Endothelial cell (in vitro differentiated cells): ENCODE data around the gene AQP2. TPM values are rescaled to one million over a fixed set of nuclear protein-coding genes. Genes with fewer than 3 reads are reported as not detected.

ENCODE experiments used
- DNase-seq: peaks from one replicate; pipeline ENCODE4 v3.0.0; 2021; ENCODE audit warnings: low spot score
- H3K27ac Mint-ChIP-seq: one replicate; pipeline ENCODE4 v1.8.0; 2021; ENCODE audit warnings: mixed read lengths, inconsistent platforms; ENCODE audit not compliant: unreplicated experiment
- H3K27me3 Mint-ChIP-seq: one replicate; pipeline ENCODE4 v1.8.0; 2021; ENCODE audit warnings: mild to moderate bottlenecking, moderate library complexity, mixed read lengths, inconsistent platforms; ENCODE audit not compliant: unreplicated experiment
- H3K36me3 Mint-ChIP-seq: one replicate; pipeline ENCODE4 v1.8.0; 2021; ENCODE audit warnings: mild to moderate bottlenecking, low read depth, mixed read lengths, inconsistent platforms; ENCODE audit not compliant: unreplicated experiment
- H3K4me1 Mint-ChIP-seq: one replicate; pipeline ENCODE4 v1.8.0; 2021; ENCODE audit warnings: mild to moderate bottlenecking, mixed read lengths, inconsistent platforms; ENCODE audit not compliant: unreplicated experiment
- H3K4me3 Mint-ChIP-seq: one replicate; pipeline ENCODE4 v1.8.0; 2021; ENCODE audit warnings: mild to moderate bottlenecking, mixed read lengths, inconsistent platforms; ENCODE audit not compliant: unreplicated experiment
- H3K9me3 Mint-ChIP-seq: one replicate; pipeline ENCODE4 v1.8.0; 2021; ENCODE audit warnings: mixed read lengths, inconsistent platforms; ENCODE audit not compliant: unreplicated experiment
- CTCF ChIP-seq: fragments of 200-600 bp; sonication (generic); IDR thresholded peaks from one replicate; pipeline ENCODE4 v1.5.0; 2021; ENCODE audit warnings: antibody characterized with exemption; ENCODE audit not compliant: unreplicated experiment
- total RNA-seq: library from RNA; stranded (reverse); fragmentation: NEBNext Ultra II Directional; extraction: Animal tissue kit (Norgen Biotek cat#: 25700); gene quantifications from one replicate; pipeline ENCODE4 v1.2.1, GENCODE V29; 2021; ENCODE audit not compliant: unreplicated experiment

The AQP2 gene
- total RNA-seq, 1 donor from 2014 or later = 0.05 TPM

DNA sequence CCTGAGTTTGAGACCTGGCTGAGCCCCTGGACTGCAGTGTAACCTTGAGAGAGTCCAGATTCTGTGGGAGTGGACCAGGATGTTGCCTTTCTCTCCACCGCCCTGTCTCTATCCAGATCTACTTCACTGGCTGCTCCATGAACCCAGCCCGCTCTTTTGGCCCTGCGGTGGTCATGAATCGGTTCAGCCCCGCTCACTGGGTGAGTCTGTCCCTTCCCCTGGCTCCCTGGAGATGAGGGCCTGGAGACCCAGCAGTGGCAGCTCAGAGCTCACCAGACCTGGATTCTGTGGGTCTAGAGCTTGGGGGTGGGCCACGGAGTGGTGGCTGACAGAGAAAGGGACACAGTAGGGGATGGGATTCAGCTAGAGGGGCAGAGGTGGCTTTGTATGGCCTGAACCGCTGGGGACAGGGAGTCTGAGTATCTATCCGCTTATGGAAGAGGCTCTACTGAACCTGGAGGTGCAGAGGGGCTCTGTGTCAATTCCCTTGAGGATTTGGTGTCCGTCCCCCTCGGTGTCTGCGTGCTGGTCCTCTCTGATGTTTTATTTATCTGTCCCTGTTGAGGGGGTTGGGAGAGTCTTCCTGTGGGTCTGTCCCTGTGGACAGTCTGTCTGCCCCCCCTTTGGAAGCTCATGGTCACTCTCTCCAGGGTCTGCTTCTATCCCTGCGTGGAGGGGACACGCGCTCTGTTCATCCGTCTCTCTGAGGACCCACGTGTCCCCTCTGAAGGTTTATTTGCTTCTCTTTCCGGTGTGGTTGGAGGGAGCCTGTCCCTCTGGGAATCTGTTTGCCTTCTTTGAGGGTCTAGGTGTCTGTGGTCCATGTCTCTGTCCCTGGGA, 13.7 kb downstream of the AQP2 start:
- Mint-ChIP-seq H3K4me1 (peaks cover 14% of the 10 kb centered on the region), H3K4me3 (peak overlapping the region; percentile 10), H3K27ac (peak overlapping the region; percentile 17), H3K9me3 (no peaks in the 10 kb centered on the region), H3K36me3 (peaks cover 7% of the 10 kb centered on the region), H3K27me3 (peaks cover 25% of the 10 kb centered on the region)
- TF ChIP-seq CTCF = no peak
- no peak for DNase-seq

DNA sequence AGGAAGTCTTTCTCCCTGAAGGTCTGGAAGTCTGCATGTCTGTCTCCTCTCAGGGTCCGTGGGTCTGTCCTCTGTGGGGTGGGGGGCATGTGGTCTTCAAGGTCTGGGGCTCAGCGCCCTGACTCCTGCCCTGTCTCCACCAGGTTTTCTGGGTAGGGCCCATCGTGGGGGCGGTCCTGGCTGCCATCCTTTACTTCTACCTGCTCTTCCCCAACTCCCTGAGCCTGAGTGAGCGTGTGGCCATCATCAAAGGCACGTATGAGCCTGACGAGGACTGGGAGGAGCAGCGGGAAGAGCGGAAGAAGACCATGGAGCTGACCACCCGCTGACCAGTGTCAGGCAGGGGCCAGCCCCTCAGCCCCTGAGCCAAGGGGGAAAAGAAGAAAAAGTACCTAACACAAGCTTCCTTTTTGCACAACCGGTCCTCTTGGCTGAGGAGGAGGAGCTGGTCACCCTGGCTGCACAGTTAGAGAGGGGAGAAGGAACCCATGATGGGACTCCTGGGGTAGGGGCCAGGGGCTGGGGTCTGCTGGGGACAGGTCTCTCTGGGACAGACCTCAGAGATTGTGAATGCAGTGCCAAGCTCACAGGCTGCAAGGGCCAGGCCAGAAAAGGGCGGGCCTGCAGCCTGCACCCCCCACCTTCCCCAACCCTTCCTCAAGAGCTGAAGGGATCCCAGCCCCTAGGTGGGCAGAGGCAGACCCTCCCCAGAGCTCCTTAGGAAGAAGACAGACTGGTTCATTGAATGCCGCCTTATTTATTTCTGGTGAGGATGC, 14.5 kb downstream of the AQP2 start:
- H3K27ac Mint-ChIP-seq = peak overlapping the region; percentile 17
- no peak overlapping the region for H3K4me3 Mint-ChIP-seq
- TF ChIP-seq CTCF = no peak
- H3K27me3 Mint-ChIP-seq = peaks cover 25% of the 10 kb centered on the region
- no peaks in the 10 kb centered on the region for H3K9me3 Mint-ChIP-seq
- peaks cover 7% of the 10 kb centered on the region for H3K36me3 Mint-ChIP-seq
- peaks cover 8% of the 10 kb centered on the region for H3K4me1 Mint-ChIP-seq
- DNase-seq = no peak

DNA sequence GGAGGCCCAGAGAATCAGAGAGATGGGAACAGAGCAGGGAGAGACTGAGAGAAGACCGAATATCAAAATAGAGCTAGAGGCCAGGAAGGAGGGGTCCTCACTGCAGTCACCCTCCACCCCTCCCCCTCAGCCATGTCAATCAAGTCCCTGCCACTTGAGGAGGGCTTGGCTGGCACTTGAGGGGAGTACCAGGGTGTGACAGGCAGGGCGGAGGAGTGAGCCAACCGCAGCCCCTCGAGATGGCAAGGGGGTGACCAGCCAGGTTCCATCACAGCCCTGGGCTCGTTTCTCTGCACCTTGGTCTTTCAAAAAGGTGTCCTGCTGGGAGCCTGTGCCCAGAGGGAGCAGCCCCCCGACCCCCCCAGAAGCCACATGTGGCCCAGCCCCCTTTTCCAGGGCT, 15.3 kb downstream of the AQP2 start:
- no peak overlapping the region for H3K4me3 Mint-ChIP-seq
- H3K27ac Mint-ChIP-seq = no peak overlapping the region
- no peak for TF ChIP-seq CTCF
- no peak for DNase-seq
- no peaks in the 10 kb centered on the region for H3K36me3 Mint-ChIP-seq
- no peaks in the 10 kb centered on the region for H3K4me1 Mint-ChIP-seq
- H3K9me3 Mint-ChIP-seq = no peaks in the 10 kb centered on the region
- H3K27me3 Mint-ChIP-seq = peaks cover 18% of the 10 kb centered on the region

DNA sequence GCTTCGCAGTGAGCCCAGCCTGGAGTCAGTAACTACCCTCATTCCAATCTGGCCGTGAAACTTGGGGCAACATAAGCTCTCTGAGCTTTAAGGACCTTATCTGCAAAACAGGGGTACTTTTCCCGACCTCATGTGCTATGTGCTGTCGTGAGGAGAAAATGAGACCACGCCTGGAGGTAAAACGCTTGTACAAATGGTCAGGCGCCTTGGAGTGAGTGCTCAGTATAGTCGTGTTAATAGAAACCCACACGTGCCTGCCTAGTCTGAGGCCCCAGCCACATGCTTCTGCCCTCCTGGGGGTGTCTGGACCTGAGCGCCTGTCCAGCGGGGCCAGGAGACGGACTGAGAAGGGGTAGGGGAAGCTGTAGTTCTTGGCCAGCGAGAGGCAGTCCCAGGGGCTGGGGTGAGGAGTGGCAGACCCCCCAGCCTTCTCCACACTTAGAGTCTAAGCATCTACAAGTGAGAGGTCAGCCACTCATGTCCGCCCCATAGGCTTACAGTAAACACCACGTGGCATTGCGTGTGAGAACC, 16.0 kb downstream of the AQP2 start:
- H3K4me3 Mint-ChIP-seq = no peak overlapping the region
- H3K4me1 Mint-ChIP-seq = no peaks in the 10 kb centered on the region
- H3K9me3 Mint-ChIP-seq = no peaks in the 10 kb centered on the region
- no peaks in the 10 kb centered on the region for H3K36me3 Mint-ChIP-seq
- DNase-seq = no peak
- no peak for TF ChIP-seq CTCF
- peaks cover 18% of the 10 kb centered on the region for H3K27me3 Mint-ChIP-seq
- peak overlapping the region; percentile 4 for H3K27ac Mint-ChIP-seq
